Measurements from ENCODE around the gene CDC23. TPM values are rescaled to one million over a fixed set of nuclear protein-coding genes. Genes with fewer than 3 reads are reported as not detected.

The CDC23 gene
- total and polyA plus RNA-seq, 2 of the 8 experiments (the other 6 are each of a cell fraction or from before 2014, with no cell fraction given), result 32.6 to 45.7 TPM

DNA sequence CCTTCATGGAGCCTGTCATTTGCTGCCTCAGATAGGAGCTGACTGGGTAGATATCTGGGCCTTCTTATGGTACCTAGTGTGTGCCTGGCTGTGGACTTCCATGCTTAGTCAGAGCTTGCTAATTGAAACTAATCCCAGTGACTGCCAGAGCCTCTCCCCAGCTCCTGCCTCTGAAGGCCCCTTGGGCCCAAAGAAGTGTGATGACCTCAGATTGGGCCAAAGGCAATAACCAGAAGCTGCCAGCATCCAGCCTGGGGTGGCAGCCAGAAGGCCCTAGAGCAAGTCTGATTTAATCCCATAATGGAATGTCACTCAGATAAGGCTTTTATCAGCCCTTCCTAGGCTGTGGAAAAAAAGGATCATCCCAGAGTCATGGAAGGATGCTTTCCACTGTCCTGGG, 17.1 kb upstream of the CDC23 start (continued):
- no peak for TF ChIP-seq SRF (IDR thresholded peaks at IDR 0.05; ENCODE audit: low read depth, low read length)
